Muscle layer of duodenum (tissue), 2 donors: Measurements from ENCODE around the gene MTUS2.
A peak's percentile ranks its signal among the peaks of the same experiment; 100 is the strongest.
"Not testable (repeated sequence)": the region's sequence is repeated elsewhere in the genome, so short reads cannot be mapped to it uniquely, and the experiment has no call there.

ENCODE experiments used
- H3K27ac ChIP-seq: one replicate; pipeline ENCODE4 v1.7.0; 2013; ENCODE audit warnings: mild to moderate bottlenecking, low read length
- H3K27me3 ChIP-seq: one replicate; pipeline ENCODE4 v1.7.0; 2013; ENCODE audit warnings: low read depth, mild to moderate bottlenecking, control low read depth, low read length
- H3K36me3 ChIP-seq, 2 donors: one replicate each; pipeline ENCODE4 v1.7.0; 2013; ENCODE audit warnings: low read length in 2 of 2, control low read depth in 1 of 2, mild to moderate bottlenecking in 1 of 2; ENCODE audit not compliant: insufficient read depth in 2 of 2, control insufficient read depth in 1 of 2
- H3K4me1 ChIP-seq, 2 donors: one replicate each; pipeline ENCODE4 v1.7.0; 2013; ENCODE audit warnings: low read length in 2 of 2, mild to moderate bottlenecking in 2 of 2, control low read depth in 1 of 2, moderate library complexity in 1 of 2; ENCODE audit not compliant: insufficient read depth in 2 of 2, control insufficient read depth in 1 of 2
- H3K4me3 ChIP-seq, 2 donors: one replicate each; pipeline ENCODE4 v1.7.0; 2013; ENCODE audit warnings: low read length in 2 of 2, low read depth in 1 of 2, mild to moderate bottlenecking in 1 of 2
- H3K9me3 ChIP-seq, 2 donors: one replicate each; pipeline ENCODE4 v1.7.0; 2013; ENCODE audit warnings: low read length in 2 of 2, control low read depth in 1 of 2, mild to moderate bottlenecking in 1 of 2; ENCODE audit not compliant: control insufficient read depth in 1 of 2
- donor health status: healthy.

Gene MTUS2

GRCh38 chr13:29196409-29197074, 376.4 kb downstream of the MTUS2 start:
- Histone ChIP-seq H3K36me3 (no peaks in the 10 kb centered on the region), H3K4me3 (no peak overlapping the region), H3K27me3 (no peaks in the 10 kb centered on the region), H3K27ac (no peak overlapping the region), H3K9me3 (no peaks in the 10 kb centered on the region), H3K4me1 (no peaks in the 10 kb centered on the region)

- H3K4me3 ChIP-seq, H3K27ac ChIP-seq, H3K9me3 ChIP-seq, H3K36me3 ChIP-seq, H3K4me1 ChIP-seq, H3K27me3 ChIP-seq: not testable (repeated sequence)
Observed at GRCh38 chr13:29202753-29203152, 382.6 kb downstream of the MTUS2 start.

DNA sequence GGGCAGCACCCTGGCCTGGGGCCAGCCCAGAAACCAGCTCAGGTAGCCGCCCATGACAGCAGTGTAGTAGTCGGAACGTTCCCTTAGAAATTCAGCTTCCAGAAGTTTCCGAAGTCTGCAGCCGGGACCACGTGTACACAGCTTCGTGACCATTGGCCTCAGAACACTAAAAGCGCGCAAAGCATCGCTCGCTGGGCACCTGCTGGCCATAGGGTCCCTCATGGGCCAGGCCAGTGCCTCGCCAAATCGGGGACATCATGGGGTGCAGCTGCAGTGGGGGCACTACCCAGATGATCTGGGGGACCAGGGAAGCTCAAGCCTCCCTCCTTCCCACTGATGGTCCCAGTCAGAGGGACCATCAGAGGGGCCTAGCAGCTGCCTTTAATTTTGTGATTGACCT, 384.5 kb downstream of the MTUS2 start:
- no peak overlapping the region for H3K27ac ChIP-seq
- no peak overlapping the region for H3K4me3 ChIP-seq
- H3K27me3 ChIP-seq: no peaks in the 10 kb centered on the region
- no peaks in the 10 kb centered on the region for H3K4me1 ChIP-seq
- H3K9me3 ChIP-seq: peaks cover 0 to 6% of the 10 kb centered on the region in 2 donors
- H3K36me3 ChIP-seq: no peaks in the 10 kb centered on the region

- H3K36me3 ChIP-seq: no peaks in the 10 kb centered on the region
Observed at GRCh38 chr13:29210676-29211075, 390.5 kb downstream of the MTUS2 start.

DNA sequence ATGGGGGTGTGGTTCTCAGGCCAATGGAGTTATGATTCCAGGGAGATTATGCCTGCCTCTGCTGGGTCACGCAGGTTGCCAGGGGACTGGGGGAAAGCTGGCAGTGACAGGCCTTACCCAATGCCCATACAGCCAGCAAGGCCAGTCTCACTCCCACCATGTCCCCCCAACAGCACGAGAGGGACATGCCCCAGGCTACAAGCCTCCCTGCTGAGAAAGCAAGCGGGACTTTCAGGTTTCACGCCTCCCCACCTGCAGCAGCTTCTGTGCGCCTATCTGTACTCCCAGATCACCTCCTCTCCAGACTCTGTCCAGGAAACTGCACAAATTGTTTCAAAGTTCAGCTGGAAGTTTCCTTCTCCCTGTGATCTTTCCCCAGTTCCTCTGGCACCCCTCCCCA, 391.0 kb downstream of the MTUS2 start:
- not testable (repeated sequence) for H3K27me3 ChIP-seq, H3K9me3 ChIP-seq, H3K27ac ChIP-seq, H3K36me3 ChIP-seq, H3K4me1 ChIP-seq, H3K4me3 ChIP-seq

More at GRCh38 chr13:29210676-29211075, 390.5 kb downstream of the MTUS2 start:
- no peaks in the 10 kb centered on the region for H3K27me3 ChIP-seq
- H3K27ac ChIP-seq: no peak overlapping the region
- peaks cover 0 to 4% of the 10 kb centered on the region in 2 donors for H3K9me3 ChIP-seq
- no peaks in the 10 kb centered on the region for H3K4me1 ChIP-seq
- no peak overlapping the region for H3K4me3 ChIP-seq

DNA sequence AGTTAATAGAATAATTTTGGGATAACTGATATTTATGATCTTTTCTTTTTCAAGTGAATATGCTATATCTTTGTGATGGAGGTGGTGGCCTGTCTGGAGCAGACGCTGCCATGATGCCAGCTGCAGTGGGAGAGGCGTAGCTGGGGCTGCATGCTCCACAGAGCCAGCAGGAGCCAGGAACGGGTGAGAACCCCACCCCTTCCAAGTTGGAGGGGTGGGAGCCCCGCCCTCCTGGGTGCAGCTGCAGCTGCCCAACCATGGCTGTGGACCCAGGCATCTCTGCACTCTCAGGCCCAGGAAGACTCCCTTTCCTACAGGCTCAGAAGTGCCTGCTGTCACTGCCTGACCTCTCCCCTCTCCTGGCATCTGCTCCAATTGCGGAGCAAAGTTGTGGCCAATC, 402.3 kb downstream of the MTUS2 start:
- Histone ChIP-seq H3K9me3 (peaks cover 0 to 5% of the 10 kb centered on the region in 2 donors), H3K36me3 (no peaks in the 10 kb centered on the region), H3K4me3 (no peak overlapping the region), H3K27me3 (no peaks in the 10 kb centered on the region), H3K27ac (no peak overlapping the region), H3K4me1 (no peaks in the 10 kb centered on the region)

GRCh38 chr13:29224206-29224605, 404.1 kb downstream of the MTUS2 start:
- H3K27ac ChIP-seq: no peak overlapping the region
- H3K4me3 ChIP-seq: no peak overlapping the region
- H3K9me3 ChIP-seq: peaks cover 0 to 2% of the 10 kb centered on the region in 2 donors
- H3K36me3 ChIP-seq: no peaks in the 10 kb centered on the region
- H3K4me1 ChIP-seq: no peaks in the 10 kb centered on the region
- no peaks in the 10 kb centered on the region for H3K27me3 ChIP-seq

DNA sequence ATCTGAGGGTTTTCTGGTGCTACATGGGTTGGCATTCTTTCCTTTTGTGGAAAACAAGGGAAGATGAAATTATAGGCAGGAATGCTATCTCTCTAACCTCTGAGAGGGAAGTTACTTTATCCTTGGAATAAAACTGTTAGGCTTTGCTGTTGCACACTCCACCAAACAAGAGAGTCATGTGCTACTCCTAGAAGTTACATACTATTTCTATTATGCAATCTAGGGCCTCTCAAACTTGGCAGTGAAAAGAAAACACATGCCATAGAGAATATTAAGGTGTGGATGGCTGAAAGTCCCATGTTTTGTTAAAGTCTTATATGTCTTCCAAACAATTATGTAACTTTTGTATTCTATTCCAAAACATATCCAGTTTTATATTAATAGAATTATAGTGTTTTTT, 407.4 kb downstream of the MTUS2 start:
- Histone ChIP-seq H3K27ac (no peak overlapping the region), H3K27me3 (no peaks in the 10 kb centered on the region), H3K4me1 (no peaks in the 10 kb centered on the region), H3K9me3 (peaks cover 0 to under 1% of the 10 kb centered on the region in 2 donors), H3K36me3 (no peaks in the 10 kb centered on the region), H3K4me3 (no peak overlapping the region)

DNA sequence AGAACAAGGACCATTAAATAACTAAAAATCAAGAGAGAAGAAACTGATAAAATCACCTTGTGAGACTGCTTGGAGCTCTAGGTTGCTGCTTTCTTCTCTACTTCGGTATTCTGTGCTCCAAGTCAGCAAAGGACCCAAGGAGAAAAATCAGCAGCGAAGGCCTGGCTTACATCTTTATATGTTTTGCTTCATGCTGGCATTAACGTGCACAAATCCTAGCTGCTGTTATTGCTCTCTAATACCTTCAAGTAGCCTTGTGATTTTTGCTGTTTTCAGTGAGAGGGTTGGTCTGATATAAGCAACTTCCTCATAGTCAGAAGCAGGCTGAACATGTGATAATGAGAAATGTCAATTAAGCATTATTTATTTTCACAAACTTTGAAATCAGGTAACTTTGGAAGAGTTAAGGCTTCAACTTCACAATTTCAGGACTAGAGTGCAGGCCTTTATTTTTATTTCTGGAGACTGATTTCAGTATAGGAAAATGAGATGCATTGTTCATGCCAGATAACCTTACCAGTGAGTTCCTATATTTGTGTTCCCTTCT, 410.2 kb downstream of the MTUS2 start:
- no peak overlapping the region for H3K4me3 ChIP-seq
- no peaks in the 10 kb centered on the region for H3K4me1 ChIP-seq
- H3K27me3 ChIP-seq: no peaks in the 10 kb centered on the region
- H3K9me3 ChIP-seq: no peaks in the 10 kb centered on the region
- H3K36me3 ChIP-seq: no peaks in the 10 kb centered on the region
- H3K27ac ChIP-seq: peak overlapping the region; percentile 34

GRCh38 chr13:29239653-29240525, 419.8 kb downstream of the MTUS2 start:
- H3K9me3 ChIP-seq: no peaks in the 10 kb centered on the region
- no peaks in the 10 kb centered on the region for H3K4me1 ChIP-seq
- no peaks in the 10 kb centered on the region for H3K36me3 ChIP-seq
- no peak overlapping the region for H3K27ac ChIP-seq
- H3K4me3 ChIP-seq: no peak overlapping the region
- H3K27me3 ChIP-seq: no peaks in the 10 kb centered on the region

DNA sequence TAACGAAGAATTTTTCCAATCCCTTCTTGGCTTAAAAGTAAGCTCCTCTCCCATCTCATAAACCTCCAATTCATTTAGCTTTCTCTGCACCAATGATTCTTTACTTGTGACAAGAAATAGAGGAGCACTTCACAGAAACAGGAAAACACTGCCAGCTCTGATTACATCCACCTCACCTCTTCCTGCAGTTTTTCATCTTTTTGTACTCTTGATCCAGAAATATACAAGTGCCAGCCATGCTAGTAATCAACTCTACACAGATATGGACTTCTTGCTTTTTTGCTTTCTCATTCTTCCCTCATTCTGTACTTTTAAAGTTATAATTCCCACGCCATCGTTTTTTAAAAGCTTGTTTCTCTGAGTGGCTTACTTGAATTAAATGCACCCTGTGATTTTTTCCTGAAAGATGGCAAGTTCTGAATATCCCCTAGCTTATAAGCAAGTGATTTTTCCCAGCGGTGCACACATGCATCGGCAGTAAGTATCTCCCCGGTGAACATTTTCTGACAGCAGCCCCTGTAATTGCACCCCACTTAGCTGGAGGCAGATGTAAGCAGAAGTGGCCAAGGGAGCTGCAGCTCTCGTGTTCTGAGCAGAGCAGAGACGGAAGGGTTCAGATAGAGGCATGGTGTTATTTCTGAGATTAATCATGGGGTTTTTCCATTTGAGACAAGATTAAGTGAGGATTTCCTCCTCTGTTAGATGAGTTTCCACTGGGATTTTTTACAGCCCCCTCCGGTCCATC, 434.7 kb downstream of the MTUS2 start:
- Histone ChIP-seq H3K9me3 (no peaks in the 10 kb centered on the region), H3K36me3 (no peaks in the 10 kb centered on the region), H3K27ac (no peak overlapping the region), H3K27me3 (no peaks in the 10 kb centered on the region), H3K4me3 (no peak overlapping the region), H3K4me1 (no peaks in the 10 kb centered on the region)
